NB4 (cell line): ENCODE data around the gene TRIM67.
A peak's percentile ranks its signal among the peaks of the same experiment; 100 is the strongest.

Experiments used
- POLR2A ChIP-seq: IDR thresholded peaks from 2 replicates; pipeline ENCODE4 v1.6.1; 2011; ENCODE audit warnings: mild to moderate bottlenecking; ENCODE audit not compliant: insufficient read length; ENCODE audit errors: extremely low read depth
- TF ChIP-seq, protein P1 (sequence below): IDR thresholded peaks from one replicate; pipeline ENCODE4 v1.5.1; 2012; ENCODE audit warnings: low read depth, low read length
- TF ChIP-seq, protein P2 (sequence below): IDR thresholded peaks from 2 replicates; pipeline ENCODE4 v1.6.1; 2011; ENCODE audit warnings: low read depth, low read length

DNA sequence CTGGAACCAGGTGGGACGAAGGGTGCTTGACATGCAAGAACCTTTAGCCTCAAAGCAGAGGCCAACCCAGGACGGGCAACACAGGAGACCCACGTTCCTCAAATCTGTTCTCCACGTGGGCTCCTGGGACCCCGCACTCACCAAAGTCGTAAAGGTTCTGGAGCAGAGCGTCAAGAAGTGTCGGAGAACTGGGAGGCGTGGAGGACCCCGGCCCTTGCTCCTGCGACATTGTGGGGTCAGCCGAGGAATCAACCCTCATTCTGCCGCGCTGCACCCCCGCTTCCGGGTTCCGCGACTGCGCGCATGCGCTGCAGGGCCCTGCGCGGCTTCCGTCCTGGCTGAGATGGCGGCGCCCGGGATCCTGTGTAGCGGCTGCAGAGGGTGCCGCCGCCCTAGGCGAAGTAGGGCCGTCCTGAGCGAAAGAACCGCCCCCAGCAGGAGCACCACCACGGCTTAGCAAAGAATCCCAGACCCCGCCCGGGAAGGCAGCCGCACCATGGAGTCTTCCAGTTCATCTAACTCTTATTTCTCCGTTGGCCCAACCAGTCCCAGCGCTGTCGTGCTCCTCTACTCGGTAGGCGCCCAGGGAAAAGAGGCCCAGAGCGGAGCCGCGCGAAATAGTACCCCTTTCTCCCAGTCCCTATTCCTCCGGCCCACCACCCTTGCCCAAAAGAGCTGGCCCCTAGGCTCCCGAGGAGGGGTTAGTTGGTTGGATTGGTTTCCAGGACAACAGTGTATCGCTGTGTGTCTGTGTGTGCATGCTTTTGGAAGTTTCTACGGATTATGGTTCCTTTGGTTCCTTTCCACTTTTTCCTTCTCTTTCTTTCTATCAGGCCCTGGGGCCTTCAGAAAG, 79.3 kb downstream of the TRIM67 start, which contains the start of gene GNPAT:
- TF ChIP-seq, protein P1, sequence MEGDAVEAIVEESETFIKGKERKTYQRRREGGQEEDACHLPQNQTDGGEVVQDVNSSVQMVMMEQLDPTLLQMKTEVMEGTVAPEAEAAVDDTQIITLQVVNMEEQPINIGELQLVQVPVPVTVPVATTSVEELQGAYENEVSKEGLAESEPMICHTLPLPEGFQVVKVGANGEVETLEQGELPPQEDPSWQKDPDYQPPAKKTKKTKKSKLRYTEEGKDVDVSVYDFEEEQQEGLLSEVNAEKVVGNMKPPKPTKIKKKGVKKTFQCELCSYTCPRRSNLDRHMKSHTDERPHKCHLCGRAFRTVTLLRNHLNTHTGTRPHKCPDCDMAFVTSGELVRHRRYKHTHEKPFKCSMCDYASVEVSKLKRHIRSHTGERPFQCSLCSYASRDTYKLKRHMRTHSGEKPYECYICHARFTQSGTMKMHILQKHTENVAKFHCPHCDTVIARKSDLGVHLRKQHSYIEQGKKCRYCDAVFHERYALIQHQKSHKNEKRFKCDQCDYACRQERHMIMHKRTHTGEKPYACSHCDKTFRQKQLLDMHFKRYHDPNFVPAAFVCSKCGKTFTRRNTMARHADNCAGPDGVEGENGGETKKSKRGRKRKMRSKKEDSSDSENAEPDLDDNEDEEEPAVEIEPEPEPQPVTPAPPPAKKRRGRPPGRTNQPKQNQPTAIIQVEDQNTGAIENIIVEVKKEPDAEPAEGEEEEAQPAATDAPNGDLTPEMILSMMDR, result no peak
- TF ChIP-seq POLR2A, result peak; percentile 96
- TF ChIP-seq, protein P2, sequence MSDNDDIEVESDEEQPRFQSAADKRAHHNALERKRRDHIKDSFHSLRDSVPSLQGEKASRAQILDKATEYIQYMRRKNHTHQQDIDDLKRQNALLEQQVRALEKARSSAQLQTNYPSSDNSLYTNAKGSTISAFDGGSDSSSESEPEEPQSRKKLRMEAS, result peak; percentile 59
